GM12878 (cell line): ENCODE data around the gene NUTM2E. TPM values are rescaled to one million over a fixed set of nuclear protein-coding genes. Genes with fewer than 3 reads are reported as not detected.
A peak's percentile ranks its signal among the peaks of the same experiment; 100 is the strongest.
"Not testable (repeated sequence)": the region's sequence is repeated elsewhere in the genome, so short reads cannot be mapped to it uniquely, and the experiment has no call there.

ENCODE experiments used
- ATAC-seq: fragments of 200-7000 bp; cut with Tn5 transposase; 3 replicates; pipeline ENCODE4 v1.9.1; 2020; ENCODE audit warnings: mild to moderate bottlenecking, moderate library complexity
- BruUV-seq: library from RNA; stranded (reverse); fragments of 400-500 nt; replicated peaks from 2 replicates; lab custom pipeline; 2021; lab: Mats Ljungman, UMichigan
- CTCF ChIA-PET: fragments of 300-600 bp; sonication (Branson Sonifier 250); formaldehyde crosslinking; extraction: SDS; loops from one replicate; lab custom pipeline; 2021; ENCODE audit warnings: inconsistent platforms; lab: Yijun Ruan, JAX
- POLR2A ChIA-PET: fragments of 350-600 bp; formaldehyde crosslinking; extraction: SDS; loops from one replicate; lab custom pipeline; 2021; ENCODE audit warnings: inconsistent platforms; lab: Charles Lee
- RAD21 ChIA-PET: fragments of 300-600 bp; sonication (Branson Sonifier 250); formaldehyde crosslinking; loops from one replicate; lab custom pipeline; 2023; ENCODE audit warnings: antibody characterized with exemption; ENCODE audit not compliant: unreplicated experiment; lab: Charles Lee
- SMC1A ChIA-PET: fragments of 300-600 bp; sonication (Branson Sonifier 250); formaldehyde crosslinking; loops from one replicate; lab custom pipeline; 2023; ENCODE audit not compliant: unreplicated experiment, uncharacterized antibody; lab: Charles Lee
- DNase-seq: peaks from one replicate; pipeline ENCODE4 v3.0.0-alpha.2; 2011; ENCODE audit warnings: low read depth, low spot score
- FAIRE-seq: peaks from 3 replicates; lab custom pipeline; 2011; peaks lifted over from hg19 to GRCh38; lab: Jason Lieb, UNC
- H2AFZ ChIP-seq: 2 replicates; pipeline ENCODE4 v1.6.0; 2011; ENCODE audit warnings: low read depth, low read length, control low read depth; ENCODE audit not compliant: control insufficient read depth
- H3K27ac ChIP-seq: 2 replicates; pipeline ENCODE4 v1.5.1; 2011; ENCODE audit warnings: control low read depth; ENCODE audit not compliant: control insufficient read depth, insufficient read depth
- H3K27me3 ChIP-seq, 2 experiments: replicated peaks in 1 of 2; 2 replicates each; pipeline versions ENCODE4 v1.6.0 to v1.6.1; 2011; ENCODE audit warnings: low read length in 1 of 2; ENCODE audit not compliant: control insufficient read depth in 2 of 2, insufficient read depth in 2 of 2
- H3K36me3 ChIP-seq, 2 experiments: 2 replicates each; pipeline ENCODE4 v1.5.1; 2011; ENCODE audit warnings: low read length in 1 of 2; ENCODE audit not compliant: control insufficient read depth in 2 of 2, insufficient read depth in 2 of 2
- H3K4me1 ChIP-seq: 2 replicates; pipeline ENCODE4 v1.6.1; 2011; ENCODE audit warnings: mild to moderate bottlenecking, low read length, moderate library complexity, mixed read lengths; ENCODE audit not compliant: control insufficient read depth, insufficient read depth
- H3K4me2 ChIP-seq: 2 replicates; pipeline ENCODE4 v1.6.0; 2011; ENCODE audit warnings: control low read depth; ENCODE audit not compliant: control insufficient read depth, insufficient read depth
- H3K4me3 ChIP-seq: fragments of 200-600 bp; sonication (generic); 2 replicates; pipeline ENCODE4 v1.5.1; 2016
- H3K79me2 ChIP-seq: 2 replicates; pipeline ENCODE4 v1.6.0; 2011; ENCODE audit warnings: low read length; ENCODE audit not compliant: control insufficient read depth, insufficient read depth
- H3K9ac ChIP-seq: 2 replicates; pipeline ENCODE4 v1.8.0; 2011; ENCODE audit warnings: low read length, control low read depth, mixed read lengths; ENCODE audit not compliant: control insufficient read depth, insufficient read depth
- H3K9me3 ChIP-seq: replicated peaks from 3 replicates; pipeline ENCODE4 v1.5.1; 2011; ENCODE audit warnings: mild to moderate bottlenecking, low read length; ENCODE audit not compliant: control insufficient read depth, insufficient read depth
- H4K20me1 ChIP-seq: 2 replicates; pipeline ENCODE4 v1.6.0; 2011; ENCODE audit not compliant: control insufficient read depth, insufficient read depth
- WGBS: methylation state at CpG from one replicate; pipeline ENCODE4 v1.1.6; 2016; ENCODE audit warnings: low lambda C conversion rate; ENCODE audit not compliant: insufficient replicate concordance, insufficient coverage; ENCODE audit errors: missing lambda C conversion rate; 5-methylcytosine and 5-hydroxymethylcytosine counted together
- in situ Hi-C: fragments of 300-500 bp; cut with MboI; formaldehyde crosslinking; loops from 9 replicates; pipeline ENCODE4 v1.14.3; 2018; ENCODE audit warnings: mixed read lengths
- intact Hi-C: fragments of 100-400 bp; cut with micrococcal nuclease; formaldehyde crosslinking; loops from one replicate; pipeline ENCODE4 v1.14.2; 2022; ENCODE audit not compliant: unreplicated experiment
- polyA plus RNA-seq, 11 experiments: library from polyadenylated mRNA; depleted of rRNA in 4 of 11; unstranded in 6 of 11; stranded (reverse) in 5 of 11; fragments of >200 nt; fragmentation: Nextera tagmentation in 4 of 11; fragmentation: Illumina TruSeq in 1 of 11; extraction: Ambion mirVana in 4 of 11; extraction: Trizol in 1 of 11; gene quantifications; 1 replicate in 1 of 11; 2 replicates in 10 of 11; pipeline versions ENCODE4 v1.2.1 to v1.2.3, GENCODE V29; 2011 to 2016; ENCODE audit warnings: inconsistent platforms in 2 of 11, missing spikeins in 2 of 11, low read depth in 1 of 11
- total RNA-seq, 4 experiments: library from RNA; depleted of rRNA in 3 of 4; stranded (reverse); fragments of >200 nt in 3 of 4; fragmentation: Illumina TruSeq in 1 of 4; extraction: Trizol in 1 of 4; gene quantifications; 2 replicates each; pipeline versions ENCODE4 v1.2.1 to v1.2.3, GENCODE V29; 2013 to 2021

The NUTM2E gene
- total and polyA plus RNA-seq, 10 of the 15 experiments (the other 5 are each of a cell fraction or from before 2014, with no cell fraction given): 0.07 to 0.90 (median 0.27) TPM; not detected in 3

GRCh38 chr10:79868023-79868422 lies 41.5 kb downstream of the NUTM2E start:
- H2AFZ ChIP-seq, BruUV-seq, CTCF ChIA-PET, in situ Hi-C loops, H3K4me2 ChIP-seq, ATAC-seq, H3K36me3 ChIP-seq, H3K27ac ChIP-seq, RAD21 ChIA-PET, FAIRE-seq, H3K79me2 ChIP-seq, H3K9me3 ChIP-seq, H3K4me3 ChIP-seq, H4K20me1 ChIP-seq, SMC1A ChIA-PET, H3K4me1 ChIP-seq, POLR2A ChIA-PET, H3K27me3 ChIP-seq, H3K9ac ChIP-seq, DNase-seq, intact Hi-C loops: not testable (repeated sequence)
- 30% methylated on average over 5 of the region's 7 CpGs for WGBS

GRCh38 chr10:79869439-79870097 lies 43.0 kb downstream of the NUTM2E start:
- in situ Hi-C loops, H3K27me3 ChIP-seq, H3K4me2 ChIP-seq, DNase-seq, H3K79me2 ChIP-seq, RAD21 ChIA-PET, H3K27ac ChIP-seq, BruUV-seq, H4K20me1 ChIP-seq, H3K4me3 ChIP-seq, H2AFZ ChIP-seq, POLR2A ChIA-PET, H3K9me3 ChIP-seq, H3K9ac ChIP-seq, H3K36me3 ChIP-seq, SMC1A ChIA-PET, intact Hi-C loops, FAIRE-seq, CTCF ChIA-PET, H3K4me1 ChIP-seq: not testable (repeated sequence)
- WGBS: 7% methylated on average over 4 of the region's 5 CpGs
- ATAC-seq: peak; percentile 38; the same call in 1 of the 3 replicates

- H3K9me3 ChIP-seq, BruUV-seq, H3K9ac ChIP-seq, FAIRE-seq, in situ Hi-C loops, CTCF ChIA-PET, ATAC-seq, H3K4me3 ChIP-seq, intact Hi-C loops, H3K36me3 ChIP-seq, H3K79me2 ChIP-seq, H3K4me2 ChIP-seq, RAD21 ChIA-PET, H4K20me1 ChIP-seq, H2AFZ ChIP-seq, H3K27me3 ChIP-seq, SMC1A ChIA-PET, DNase-seq, H3K4me1 ChIP-seq, POLR2A ChIA-PET, H3K27ac ChIP-seq: not testable (repeated sequence)
- 36% methylated on average over 4 of the region's 4 CpGs for WGBS
These were observed 45.2 kb downstream of the NUTM2E start for GRCh38 chr10:79871729-79872128.
